Fibroblast of villous mesenchyme (primary cell): ENCODE data around the gene ATF2. TPM values are rescaled to one million over a fixed set of nuclear protein-coding genes. Genes with fewer than 3 reads are reported as not detected.
"Not testable (repeated sequence)": the region's sequence is repeated elsewhere in the genome, so short reads cannot be mapped to it uniquely, and the experiment has no call there.

Experiments
- DNase-seq: peaks from one replicate; pipeline ENCODE4 v3.0.0-alpha.2; 2010; ENCODE audit warnings: low read depth
- H3K4me3 ChIP-seq: 2 replicates; pipeline ENCODE4 v1.5.1; 2011; ENCODE audit warnings: low read depth, mild to moderate bottlenecking, low read length
- CTCF ChIP-seq: IDR thresholded peaks from 2 replicates; pipeline ENCODE4 v1.5.1; 2012; ENCODE audit warnings: low read depth, mild to moderate bottlenecking, low read length; ENCODE audit not compliant: insufficient read depth
- total RNA-seq: library from RNA; depleted of rRNA; stranded (reverse); fragments of >200 nt; gene quantifications from 2 replicates; pipeline ENCODE4 v1.2.3, GENCODE V29; 2012

Gene ATF2
- total RNA-seq, 1 donor: 92.4 TPM

GRCh38 chr2:175107146-175107545 is 60.9 kb downstream of the ATF2 start:
- no peak overlapping the region for H3K4me3 ChIP-seq
- DNase-seq: peak; percentile 45
- peak; percentile 3 for TF ChIP-seq CTCF

GRCh38 chr2:175103191-175103590 is 64.8 kb downstream of the ATF2 start:
- no peak for DNase-seq
- TF ChIP-seq CTCF: no peak
- no peak overlapping the region for H3K4me3 ChIP-seq

- TF ChIP-seq CTCF: no peak
- DNase-seq: no peak
- H3K4me3 ChIP-seq: no peak overlapping the region
Observed at GRCh38 chr2:175101514-175101913, 66.5 kb downstream of the ATF2 start.

- no peak overlapping the region for H3K4me3 ChIP-seq
- peak; percentile 56 for DNase-seq
- no peak for TF ChIP-seq CTCF
Observed at GRCh38 chr2:175097297-175097696, 70.7 kb downstream of the ATF2 start.

- not testable (repeated sequence) for DNase-seq, H3K4me3 ChIP-seq
Observed at GRCh38 chr2:175084117-175084516, 83.9 kb downstream of the ATF2 start.

GRCh38 chr2:175080479-175080878 is 87.5 kb downstream of the ATF2 start:
- no peak for TF ChIP-seq CTCF
- H3K4me3 ChIP-seq: no peak overlapping the region
- no peak for DNase-seq

GRCh38 chr2:175076272-175076671 is 91.7 kb downstream of the ATF2 start:
- DNase-seq: no peak
- no peak for TF ChIP-seq CTCF
- H3K4me3 ChIP-seq: no peak overlapping the region
